IMR-90 (cell line): ENCODE measurements around the gene PPP1R10.

Experiments used
- CEBPB ChIP-seq: IDR thresholded peaks from 2 replicates; pipeline ENCODE4 v1.6.1; 2012; ENCODE audit warnings: low read depth, low read length, improper control_type of control experiment
- CHD1 ChIP-seq: IDR thresholded peaks from 2 replicates; pipeline ENCODE4 v1.6.1; 2012; ENCODE audit warnings: low read depth, low read length, improper control_type of control experiment
- FOS ChIP-seq: fragments of 150-350 bp; IDR thresholded peaks from 2 replicates; pipeline ENCODE4 v1.6.1; 2016; ENCODE audit warnings: low read depth, low read length
- MAFK ChIP-seq: IDR thresholded peaks from 2 replicates; pipeline ENCODE4 v1.6.1; 2012; ENCODE audit warnings: low read depth, low read length, improper control_type of control experiment
- MAZ ChIP-seq: IDR thresholded peaks from 2 replicates; pipeline ENCODE4 v1.6.1; 2012; ENCODE audit warnings: low read depth, mild to moderate bottlenecking, low read length, improper control_type of control experiment, moderate library complexity, borderline replicate concordance
- MXI1 ChIP-seq: IDR thresholded peaks from 2 replicates; pipeline ENCODE4 v1.6.1; 2012; ENCODE audit warnings: low read depth, mild to moderate bottlenecking, low read length, moderate library complexity, borderline replicate concordance
- NFE2L2 ChIP-seq: fragments of 150-350 bp; IDR thresholded peaks from 2 replicates; pipeline ENCODE4 v1.6.1; 2016; ENCODE audit warnings: low read depth, mild to moderate bottlenecking, low read length
- POLR2A ChIP-seq: IDR thresholded peaks from 2 replicates; pipeline ENCODE4 v1.6.1; 2012; ENCODE audit warnings: mild to moderate bottlenecking, low read depth, low read length
- RAD21 ChIP-seq: IDR thresholded peaks from 2 replicates; pipeline ENCODE4 v1.6.1; 2012; ENCODE audit warnings: low read length, improper control_type of control experiment
- RCOR1 ChIP-seq: IDR thresholded peaks from 2 replicates; pipeline ENCODE4 v1.6.1; 2012; ENCODE audit warnings: mild to moderate bottlenecking, low read length, improper control_type of control experiment; ENCODE audit not compliant: insufficient replicate concordance
- RFX5 ChIP-seq: IDR thresholded peaks from 2 replicates; pipeline ENCODE4 v1.8.0; 2012; ENCODE audit warnings: low read depth, mild to moderate bottlenecking, low read length, moderate library complexity
- SMC3 ChIP-seq: fragments of 150-350 bp; IDR thresholded peaks from 2 replicates; pipeline ENCODE4 v1.6.1; 2016; ENCODE audit warnings: low read depth, mild to moderate bottlenecking, antibody characterized with exemption, low read length, moderate library complexity
- TF ChIP-seq, protein P1 (sequence below): conservative IDR thresholded peaks from 2 replicates; pipeline ENCODE4 v1.5.1; 2012; ENCODE audit warnings: mild to moderate bottlenecking, low read depth, low read length, improper control_type of control experiment
- TF ChIP-seq, protein P2 (sequence below): fragments of 150-350 bp; IDR thresholded peaks from 2 replicates; pipeline ENCODE4 v1.6.1; 2016; ENCODE audit warnings: low read depth, mild to moderate bottlenecking, low read length, moderate library complexity, borderline replicate concordance

DNA sequence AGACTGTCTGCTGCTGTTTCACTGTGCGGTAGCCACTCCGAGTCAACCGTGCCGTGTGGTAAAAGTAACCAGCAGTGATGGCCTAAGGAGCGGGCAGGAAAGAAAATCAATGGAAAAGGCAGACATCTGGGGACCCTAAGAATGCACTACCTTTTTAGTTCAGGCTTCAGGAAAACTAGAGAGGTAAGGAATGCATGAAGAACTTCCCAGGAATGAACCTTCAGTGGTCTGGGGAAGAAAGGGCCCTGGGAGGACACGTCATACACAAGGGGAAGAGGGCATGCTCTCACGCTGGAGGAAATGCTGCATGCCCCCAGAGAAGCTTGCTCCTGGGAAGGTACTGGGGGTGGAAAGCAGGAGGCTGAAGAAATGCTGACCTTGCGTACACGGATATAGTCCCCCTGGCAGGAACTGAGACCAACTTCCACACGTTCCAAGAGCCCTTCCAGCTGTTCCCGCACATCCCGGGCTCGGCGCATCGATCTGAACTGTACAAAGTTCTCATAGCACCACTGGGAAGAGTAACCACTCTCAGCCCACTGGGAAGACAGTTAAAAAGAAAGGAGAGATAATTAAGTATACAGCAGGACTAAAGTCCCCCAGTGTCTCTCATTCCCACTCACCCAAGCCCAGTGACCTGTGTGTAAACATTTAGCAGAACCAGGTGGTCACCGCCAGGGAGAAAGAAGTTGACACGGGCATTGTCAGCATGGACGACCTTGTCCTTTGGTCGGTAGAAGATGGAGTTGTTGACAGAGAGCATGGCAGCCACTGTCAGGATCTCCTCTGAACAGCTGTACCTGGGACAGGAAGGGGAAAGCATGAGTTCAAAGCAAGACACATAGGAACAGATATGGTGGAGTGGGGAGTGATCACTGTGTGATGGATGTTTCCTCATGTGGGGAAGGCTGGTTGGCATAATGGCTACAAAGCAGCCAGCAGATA is 38.0 kb upstream of the PPP1R10 start:
- TF ChIP-seq, protein P1, sequence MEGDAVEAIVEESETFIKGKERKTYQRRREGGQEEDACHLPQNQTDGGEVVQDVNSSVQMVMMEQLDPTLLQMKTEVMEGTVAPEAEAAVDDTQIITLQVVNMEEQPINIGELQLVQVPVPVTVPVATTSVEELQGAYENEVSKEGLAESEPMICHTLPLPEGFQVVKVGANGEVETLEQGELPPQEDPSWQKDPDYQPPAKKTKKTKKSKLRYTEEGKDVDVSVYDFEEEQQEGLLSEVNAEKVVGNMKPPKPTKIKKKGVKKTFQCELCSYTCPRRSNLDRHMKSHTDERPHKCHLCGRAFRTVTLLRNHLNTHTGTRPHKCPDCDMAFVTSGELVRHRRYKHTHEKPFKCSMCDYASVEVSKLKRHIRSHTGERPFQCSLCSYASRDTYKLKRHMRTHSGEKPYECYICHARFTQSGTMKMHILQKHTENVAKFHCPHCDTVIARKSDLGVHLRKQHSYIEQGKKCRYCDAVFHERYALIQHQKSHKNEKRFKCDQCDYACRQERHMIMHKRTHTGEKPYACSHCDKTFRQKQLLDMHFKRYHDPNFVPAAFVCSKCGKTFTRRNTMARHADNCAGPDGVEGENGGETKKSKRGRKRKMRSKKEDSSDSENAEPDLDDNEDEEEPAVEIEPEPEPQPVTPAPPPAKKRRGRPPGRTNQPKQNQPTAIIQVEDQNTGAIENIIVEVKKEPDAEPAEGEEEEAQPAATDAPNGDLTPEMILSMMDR = no peak
- TF ChIP-seq MAZ (no peak), RFX5 (no peak), RCOR1 (no peak), NFE2L2 (no peak), POLR2A (no peak), FOS (no peak), MXI1 (no peak), CEBPB (no peak), RAD21 (no peak), SMC3 (no peak), CHD1 (no peak), MAFK (peak; percentile 86)
- TF ChIP-seq, protein P2, sequence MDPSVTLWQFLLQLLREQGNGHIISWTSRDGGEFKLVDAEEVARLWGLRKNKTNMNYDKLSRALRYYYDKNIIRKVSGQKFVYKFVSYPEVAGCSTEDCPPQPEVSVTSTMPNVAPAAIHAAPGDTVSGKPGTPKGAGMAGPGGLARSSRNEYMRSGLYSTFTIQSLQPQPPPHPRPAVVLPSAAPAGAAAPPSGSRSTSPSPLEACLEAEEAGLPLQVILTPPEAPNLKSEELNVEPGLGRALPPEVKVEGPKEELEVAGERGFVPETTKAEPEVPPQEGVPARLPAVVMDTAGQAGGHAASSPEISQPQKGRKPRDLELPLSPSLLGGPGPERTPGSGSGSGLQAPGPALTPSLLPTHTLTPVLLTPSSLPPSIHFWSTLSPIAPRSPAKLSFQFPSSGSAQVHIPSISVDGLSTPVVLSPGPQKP = no peak
